Measurements from ENCODE around the gene BAIAP2L1. TPM values are rescaled to one million over a fixed set of nuclear protein-coding genes. Genes with fewer than 3 reads are reported as not detected.

The BAIAP2L1 gene
- total RNA-seq, 4 donors from 2014 or later: 17.2 to 28.9 (median 20.7) TPM

- H3K4me3 ChIP-seq (ENCODE audit: low read depth, poor library complexity, severe bottlenecking): no peak overlapping the region
- DNase-seq (ENCODE audit: low spot score in 2 of 2): no peak
- WGBS, 2 donors: 27 to 28% methylated on average over 4 of the region's 4 CpGs
- intact Hi-C loops (cut with DNase I; ENCODE audit: low total_unique reads): no loop called here
- TF ChIP-seq POLR2A (IDR thresholded peaks at IDR 0.05): no peak
- no peak for TF ChIP-seq CTCF (IDR thresholded peaks at IDR 0.05)
Observed at GRCh38 chr7:98352621-98353020, 48.3 kb downstream of the BAIAP2L1 start.

- intact Hi-C loops (cut with DNase I; ENCODE audit: low total_unique reads): no loop called here
- no peak overlapping the region for H3K4me3 ChIP-seq (ENCODE audit: low read depth, poor library complexity, severe bottlenecking)
- 93 to 95% methylated on average over 8 of the region's 8 CpGs for whole genome bisulfite sequencing, 2 donors
- no peak for DNase-seq (ENCODE audit: low spot score in 2 of 2)
- TF ChIP-seq POLR2A (IDR thresholded peaks at IDR 0.05): no peak
- TF ChIP-seq CTCF (IDR thresholded peaks at IDR 0.05): no peak
Observed at GRCh38 chr7:98351136-98351535, 49.8 kb downstream of the BAIAP2L1 start.

- TF ChIP-seq POLR2A (IDR thresholded peaks at IDR 0.05) (no peak), CTCF (IDR thresholded peaks at IDR 0.05) (no peak)
- H3K4me3 ChIP-seq (ENCODE audit: low read depth, poor library complexity, severe bottlenecking): no peak overlapping the region
- intact Hi-C loops (cut with DNase I; ENCODE audit: low total_unique reads): no loop called here
- no peak for DNase-seq (ENCODE audit: low spot score in 2 of 2)
- WGBS, 2 donors: 81 to 82% methylated on average over 22 to 23 of the region's 23 CpGs
Observed at GRCh38 chr7:98348726-98349474, 52.0 kb downstream of the BAIAP2L1 start.

GRCh38 chr7:98346515-98347069, 54.3 kb downstream of the BAIAP2L1 start:
- 71 to 76% methylated on average over 7 of the region's 7 CpGs for WGBS, 2 donors
- H3K4me3 ChIP-seq (ENCODE audit: low read depth, poor library complexity, severe bottlenecking): no peak overlapping the region
- intact Hi-C loops (cut with DNase I; ENCODE audit: low total_unique reads): no loop called here
- DNase-seq (ENCODE audit: low spot score in 2 of 2): no peak
- TF ChIP-seq POLR2A (IDR thresholded peaks at IDR 0.05) (no peak), CTCF (IDR thresholded peaks at IDR 0.05) (no peak)

GRCh38 chr7:98341106-98341505, 59.8 kb downstream of the BAIAP2L1 start:
- H3K4me3 ChIP-seq (ENCODE audit: low read depth, poor library complexity, severe bottlenecking): no peak overlapping the region
- TF ChIP-seq POLR2A (IDR thresholded peaks at IDR 0.05) (no peak), CTCF (IDR thresholded peaks at IDR 0.05) (no peak)
- DNase-seq (ENCODE audit: low spot score in 2 of 2): no peak
- intact Hi-C loops (cut with DNase I; ENCODE audit: low total_unique reads): no loop called here
- WGBS, 2 donors: 72 to 74% methylated on average over 3 of the region's 3 CpGs
